OCI-LY3 (cell line): ENCODE results near the gene CMIP.

Experiments used
- H2AFZ ChIP-seq: fragments of 200-600, 300-600 bp; shearing (Covaris generic); 2 replicates; pipeline ENCODE4 v1.6.0; 2014; ENCODE audit warnings: antibody characterized with exemption, low read depth, low read length
- H3K27ac ChIP-seq: fragments of 200-600, 300-600 bp; sonication (generic); 2 replicates; pipeline ENCODE4 v1.5.1; 2014; ENCODE audit warnings: mild to moderate bottlenecking, low read length, moderate library complexity, mixed read lengths
- H3K27me3 ChIP-seq: fragments of 200-600, 300-600 bp; sonication (generic); 2 replicates; pipeline ENCODE4 v1.6.1; 2014; ENCODE audit warnings: low read depth, low read length, mixed read lengths
- H3K36me3 ChIP-seq: fragments of 200-600, 300-600 bp; sonication (generic); replicated peaks from 2 replicates; pipeline ENCODE3; 2014; ENCODE audit warnings: low read depth, low read length, mixed read lengths
- H3K4me1 ChIP-seq: fragments of 300-600, 200-600 bp; sonication (generic); 2 replicates; pipeline ENCODE4 v1.6.1; 2014; ENCODE audit warnings: low read length, mixed read lengths
- H3K4me2 ChIP-seq: fragments of 200-600, 300-600 bp; sonication (generic); 2 replicates; pipeline ENCODE4 v1.6.1; 2014; ENCODE audit warnings: low read length, mixed read lengths
- H3K4me3 ChIP-seq: fragments of 300-600, 200-600 bp; sonication (generic); 2 replicates; pipeline ENCODE4 v1.5.1; 2014; ENCODE audit warnings: antibody characterized with exemption, mild to moderate bottlenecking, low read length, moderate library complexity
- H3K79me2 ChIP-seq: fragments of 300-600, 200-600 bp; shearing (Covaris generic); 2 replicates; pipeline ENCODE4 v1.6.1; 2014; ENCODE audit warnings: mild to moderate bottlenecking, low read length, mixed read lengths
- H3K9ac ChIP-seq: fragments of 300-600, 200-600 bp; shearing (Covaris generic); 2 replicates; pipeline ENCODE4 v1.6.0; 2014; ENCODE audit warnings: mild to moderate bottlenecking, low read length, moderate library complexity
- H3K9me3 ChIP-seq: fragments of 200-600, 300-600 bp; shearing (Covaris generic); 2 replicates; pipeline ENCODE4 v1.6.1; 2014; ENCODE audit warnings: low read length, mixed read lengths; ENCODE audit not compliant: insufficient read depth
- H4K20me1 ChIP-seq: fragments of 200-600, 300-600 bp; sonication (generic); 2 replicates; pipeline ENCODE4 v1.6.1; 2016; ENCODE audit warnings: low read length, mixed read lengths; ENCODE audit not compliant: insufficient read depth
- EZH2phosphoT487 ChIP-seq: fragments of 200-600 bp; shearing (Covaris generic); IDR thresholded peaks from 2 replicates; pipeline ENCODE4 v1.6.1; 2018; ENCODE audit warnings: antibody characterized with exemption, mixed run types, low read depth
- TF ChIP-seq, protein P1 (sequence below): fragments of 200-600, 300-600 bp; sonication (generic); IDR thresholded peaks from 2 replicates; pipeline ENCODE4 v1.5.1; 2014; ENCODE audit warnings: antibody characterized with exemption, low read length, low read depth

Gene CMIP

GRCh38 chr16:81684242-81684837 lies 239.7 kb downstream of the CMIP start:
- Histone ChIP-seq H3K9ac (no peak overlapping the region), H3K27ac (no peak overlapping the region), H3K27me3 (no peaks in the 10 kb centered on the region), H3K4me3 (no peak overlapping the region), H3K9me3 (peaks cover 3% of the 10 kb centered on the region; the same call in 1 of the 2 replicates), H3K4me1 (no peaks in the 10 kb centered on the region), H3K79me2 (no peaks in the 10 kb centered on the region), H2AFZ (no peak overlapping the region), H3K4me2 (no peak overlapping the region), H3K36me3 (peaks cover 18% of the 10 kb centered on the region), H4K20me1 (peaks cover 24% of the 10 kb centered on the region)
- TF ChIP-seq, protein P1, sequence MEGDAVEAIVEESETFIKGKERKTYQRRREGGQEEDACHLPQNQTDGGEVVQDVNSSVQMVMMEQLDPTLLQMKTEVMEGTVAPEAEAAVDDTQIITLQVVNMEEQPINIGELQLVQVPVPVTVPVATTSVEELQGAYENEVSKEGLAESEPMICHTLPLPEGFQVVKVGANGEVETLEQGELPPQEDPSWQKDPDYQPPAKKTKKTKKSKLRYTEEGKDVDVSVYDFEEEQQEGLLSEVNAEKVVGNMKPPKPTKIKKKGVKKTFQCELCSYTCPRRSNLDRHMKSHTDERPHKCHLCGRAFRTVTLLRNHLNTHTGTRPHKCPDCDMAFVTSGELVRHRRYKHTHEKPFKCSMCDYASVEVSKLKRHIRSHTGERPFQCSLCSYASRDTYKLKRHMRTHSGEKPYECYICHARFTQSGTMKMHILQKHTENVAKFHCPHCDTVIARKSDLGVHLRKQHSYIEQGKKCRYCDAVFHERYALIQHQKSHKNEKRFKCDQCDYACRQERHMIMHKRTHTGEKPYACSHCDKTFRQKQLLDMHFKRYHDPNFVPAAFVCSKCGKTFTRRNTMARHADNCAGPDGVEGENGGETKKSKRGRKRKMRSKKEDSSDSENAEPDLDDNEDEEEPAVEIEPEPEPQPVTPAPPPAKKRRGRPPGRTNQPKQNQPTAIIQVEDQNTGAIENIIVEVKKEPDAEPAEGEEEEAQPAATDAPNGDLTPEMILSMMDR: no peak
- TF ChIP-seq EZH2phosphoT487: no peak

DNA sequence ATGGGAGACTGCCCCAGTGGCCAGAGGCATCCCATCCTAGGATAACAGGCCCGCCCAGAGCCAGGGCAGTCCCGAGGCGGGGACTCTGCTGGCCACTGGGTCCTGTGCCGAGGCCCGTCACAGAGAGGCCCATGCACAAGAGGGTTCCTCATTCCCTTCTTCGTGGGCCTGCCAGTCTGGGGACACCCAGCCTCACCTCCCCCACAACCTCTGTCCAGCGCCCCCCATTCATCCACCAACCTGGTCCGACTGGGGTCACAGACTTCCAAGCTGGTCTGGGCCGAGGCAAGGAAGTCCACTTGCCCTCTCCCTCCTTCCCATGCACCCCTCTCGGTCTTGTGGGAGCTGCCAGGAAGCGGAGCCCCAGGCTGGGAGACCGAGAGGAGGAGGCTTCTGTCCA lies 240.3 kb downstream of the CMIP start:
- Histone ChIP-seq H3K4me3 (no peak overlapping the region), H3K27me3 (no peaks in the 10 kb centered on the region), H4K20me1 (peaks cover 24% of the 10 kb centered on the region), H3K4me1 (no peaks in the 10 kb centered on the region), H2AFZ (no peak overlapping the region), H3K36me3 (peaks cover 16% of the 10 kb centered on the region), H3K79me2 (no peaks in the 10 kb centered on the region), H3K4me2 (no peak overlapping the region), H3K9ac (no peak overlapping the region), H3K27ac (no peak overlapping the region), H3K9me3 (peaks cover 3% of the 10 kb centered on the region; the same call in 1 of the 2 replicates)
- TF ChIP-seq EZH2phosphoT487: no peak
- TF ChIP-seq, protein P1: no peak

GRCh38 chr16:81686391-81687130 lies 242.0 kb downstream of the CMIP start:
- H3K9me3 ChIP-seq: peaks cover 3% of the 10 kb centered on the region; the same call in 1 of the 2 replicates
- no peak overlapping the region for H3K4me3 ChIP-seq
- H3K4me2 ChIP-seq: no peak overlapping the region
- H3K36me3 ChIP-seq: peaks cover 12% of the 10 kb centered on the region
- TF ChIP-seq, protein P1: no peak
- no peak for TF ChIP-seq EZH2phosphoT487
- H4K20me1 ChIP-seq: peaks cover 24% of the 10 kb centered on the region
- no peaks in the 10 kb centered on the region for H3K27me3 ChIP-seq
- H3K9ac ChIP-seq: no peak overlapping the region
- no peak overlapping the region for H3K27ac ChIP-seq
- no peaks in the 10 kb centered on the region for H3K4me1 ChIP-seq
- H2AFZ ChIP-seq: no peak overlapping the region
- H3K79me2 ChIP-seq: no peaks in the 10 kb centered on the region

DNA sequence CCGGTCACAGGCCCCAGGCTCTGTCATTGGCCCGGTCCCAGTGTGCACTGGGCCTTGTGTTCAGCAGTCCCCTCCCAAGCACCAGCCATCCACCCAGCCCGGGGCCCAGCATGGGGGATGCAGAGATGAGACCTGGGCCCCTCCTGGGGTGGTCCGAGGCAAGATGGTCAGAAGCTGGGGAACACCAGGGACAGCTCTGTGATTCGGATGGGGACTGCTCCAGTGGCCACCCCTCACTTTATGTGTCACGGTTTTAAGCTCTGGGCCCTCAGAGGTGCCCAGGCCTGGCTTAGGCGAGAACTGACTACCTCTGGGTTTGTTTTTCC lies 242.5 kb downstream of the CMIP start:
- Histone ChIP-seq H3K79me2 (no peaks in the 10 kb centered on the region), H4K20me1 (peaks cover 24% of the 10 kb centered on the region), H3K4me3 (no peak overlapping the region), H3K4me1 (no peaks in the 10 kb centered on the region), H2AFZ (no peak overlapping the region), H3K36me3 (peaks cover 16% of the 10 kb centered on the region), H3K9ac (no peak overlapping the region), H3K9me3 (peaks cover 3% of the 10 kb centered on the region; the same call in 1 of the 2 replicates), H3K4me2 (no peak overlapping the region), H3K27me3 (no peaks in the 10 kb centered on the region), H3K27ac (no peak overlapping the region)
- no peak for TF ChIP-seq EZH2phosphoT487
- TF ChIP-seq, protein P1: no peak
